VCaP (cell line): Measurements from ENCODE around the gene SCGB2B2.

ENCODE experiments used
- H3K27ac ChIP-seq: fragments of 450-650 bp; 2 replicates; pipeline ENCODE4 v1.5.1; 2017
- CTCF ChIP-seq: fragments of 450-650 bp; conservative IDR thresholded peaks from 2 replicates; pipeline ENCODE4 v1.5.1; 2017; ENCODE audit warnings: mild to moderate bottlenecking, moderate library complexity

SCGB2B2 gene

GRCh38 chr19:34678421-34678820, 1.5 kb upstream of the SCGB2B2 start:
- no peak for TF ChIP-seq CTCF
- peak overlapping the region; percentile 96 for H3K27ac ChIP-seq

- peak overlapping the region; percentile 96 for H3K27ac ChIP-seq
These were observed 1.1 kb upstream of the SCGB2B2 start for GRCh38 chr19:34678085-34678412.

DNA sequence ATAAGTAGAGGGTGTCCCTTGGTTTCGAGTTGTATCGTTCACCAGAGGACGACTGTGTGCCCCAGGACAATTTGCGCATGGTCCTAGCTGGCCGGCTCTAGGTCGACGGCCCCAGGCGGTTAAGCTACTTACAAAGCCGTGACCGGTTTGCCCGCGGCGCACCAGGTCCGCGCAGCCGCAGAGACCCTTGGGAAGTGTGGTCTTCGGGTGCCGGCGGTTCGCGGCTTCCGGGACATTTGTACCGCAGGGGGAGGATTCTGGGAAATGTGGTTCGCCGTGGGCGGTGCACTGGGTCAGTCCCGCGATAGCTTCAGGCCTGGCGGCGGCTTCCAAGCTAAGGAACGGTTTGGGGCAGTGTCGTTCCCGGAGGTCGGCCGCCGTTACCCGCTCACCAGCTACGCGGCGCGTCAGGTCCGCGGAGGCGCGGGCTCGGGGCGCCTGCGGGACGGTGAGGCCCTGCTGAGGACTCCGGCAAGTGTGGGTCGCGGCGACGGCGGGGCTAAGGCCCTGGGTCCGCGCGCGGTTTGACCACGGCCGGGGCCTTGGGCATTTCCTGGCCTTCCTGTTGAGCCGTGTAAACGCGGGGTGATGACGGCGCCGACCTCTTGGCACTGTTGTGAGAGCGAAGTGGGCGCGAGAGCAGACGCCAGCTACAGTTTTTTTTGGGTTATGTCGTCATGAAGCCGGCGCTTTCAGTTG, 576 bp upstream of the SCGB2B2 start, which contains the start of gene ZNF302:
Gene ZNF302 (plus strand): TSS at position 293 of the 699 bp plus-strand sequence. CDS start 1,127 bp downstream, outside the sequence.
- TF ChIP-seq CTCF, result no peak
- H3K27ac ChIP-seq, result peak within 1 kb of the TSS; percentile 96

More at GRCh38 chr19:34678085-34678412, 1.1 kb upstream of the SCGB2B2 start:
- TF ChIP-seq CTCF, result no peak

DNA sequence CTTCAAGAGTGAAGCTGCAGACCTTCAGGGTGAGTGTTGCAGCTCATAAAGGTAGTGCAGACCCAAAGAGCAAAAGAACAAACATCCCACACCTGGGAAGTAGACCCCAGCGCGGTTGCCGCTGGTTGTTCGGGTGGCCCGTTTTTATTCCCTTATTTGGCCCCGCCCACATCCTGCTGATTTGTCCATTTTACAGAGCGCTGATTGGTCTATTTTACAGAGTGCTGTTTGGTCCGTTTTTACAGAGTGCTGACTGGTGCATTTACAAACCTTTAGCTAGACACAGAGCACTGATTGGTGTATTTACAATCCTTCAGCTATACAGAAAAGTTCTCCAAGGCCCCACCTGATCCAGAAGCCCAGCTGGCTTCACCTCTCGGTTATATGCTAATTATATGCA, 1.0 kb downstream of the SCGB2B2 start:
- no peak for TF ChIP-seq CTCF
- H3K27ac ChIP-seq, result no peak overlapping the region; the same call in 1 of the 2 replicates

GRCh38 chr19:34675250-34675649, 1.7 kb downstream of the SCGB2B2 start:
- no peak overlapping the region for H3K27ac ChIP-seq
- TF ChIP-seq CTCF, result no peak

DNA sequence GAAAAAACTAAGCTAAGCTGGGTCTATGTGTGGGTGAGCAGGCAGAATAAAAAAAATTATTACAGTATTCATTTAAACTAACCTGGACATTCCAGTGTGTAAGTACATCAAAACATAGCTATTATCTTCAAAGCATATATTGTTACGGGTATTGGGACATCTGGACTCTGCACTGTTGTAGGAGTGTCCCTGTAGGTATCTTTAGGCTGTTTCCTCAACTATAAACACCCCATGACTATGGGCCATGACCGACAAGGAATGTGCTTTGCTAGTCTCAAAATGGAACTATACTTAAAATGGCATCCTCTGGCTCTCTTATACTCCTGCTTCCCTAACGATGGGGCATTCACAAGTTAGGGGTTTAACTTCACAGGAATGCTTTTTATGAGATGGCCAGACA, 3.4 kb downstream of the SCGB2B2 start:
- H3K27ac ChIP-seq, result no peak overlapping the region
- no peak for TF ChIP-seq CTCF

DNA sequence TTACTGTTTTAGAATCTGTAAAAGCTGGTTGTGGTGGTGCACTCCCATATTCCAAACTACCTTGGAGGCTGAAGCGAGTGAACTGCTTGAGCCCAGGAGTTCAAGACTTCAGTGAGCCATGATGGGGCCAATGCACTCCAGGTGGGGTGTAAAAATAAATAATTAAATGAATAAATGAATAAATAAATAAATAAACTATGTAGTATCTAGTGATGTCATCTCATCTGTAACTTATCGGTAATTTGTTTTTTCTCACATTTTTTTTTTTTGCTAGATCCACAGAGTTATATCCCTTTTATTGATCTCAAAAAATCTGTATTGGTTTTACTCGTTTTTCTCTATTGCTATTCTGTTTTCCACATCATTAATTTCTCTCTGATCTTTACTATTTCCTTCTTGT, 5.0 kb downstream of the SCGB2B2 start:
- no peak overlapping the region for H3K27ac ChIP-seq
- no peak for TF ChIP-seq CTCF
